HepG2 (cell line): ENCODE data around the gene SVOPL. TPM values are rescaled to one million over a fixed set of nuclear protein-coding genes. Genes with fewer than 3 reads are reported as not detected.

Source experiments
- ATAC-seq: fragments of 200-7000 bp; cut with Tn5 transposase; 3 replicates; pipeline ENCODE4 v1.9.1; 2020; ENCODE audit warnings: mild to moderate bottlenecking, moderate library complexity
- BruUV-seq: library from RNA; stranded (reverse); fragments of 400-500 nt; replicated peaks from 2 replicates; lab custom pipeline; 2021; lab: Mats Ljungman, UMichigan
- CTCF ChIA-PET: fragments of 300-600 bp; formaldehyde crosslinking; extraction: SDS; loops from one replicate; lab custom pipeline; 2021; ENCODE audit warnings: low total read pairs, inconsistent platforms, low intra/inter-chr PET ratio; lab: Yijun Ruan, JAX
- POLR2A ChIA-PET: fragments of 350-600 bp; sonication (Branson Sonifier 250); formaldehyde crosslinking; loops from one replicate; lab custom pipeline; 2020; ENCODE audit warnings: antibody characterized with exemption, inconsistent platforms; lab: Yijun Ruan, JAX
- DNase-seq: peaks from one replicate; pipeline ENCODE4 v3.0.0-alpha.2; 2015; ENCODE audit warnings: low spot score
- FAIRE-seq: peaks from 3 replicates; lab custom pipeline; 2011; peaks lifted over from hg19 to GRCh38; lab: Jason Lieb, UNC
- H2AFZ ChIP-seq: one replicate; pipeline ENCODE4 v1.6.1; 2011; ENCODE audit warnings: low read length, inconsistent platforms
- H3K27ac ChIP-seq: fragments of 300-600 bp; 3 replicates; pipeline ENCODE4 v1.8.0; 2011; ENCODE audit warnings: mixed run types, mild to moderate bottlenecking, mixed read lengths, low read length, inconsistent platforms; ENCODE audit not compliant: insufficient read depth; ENCODE audit errors: extremely low read length
- H3K27me3 ChIP-seq, 2 experiments: fragments of 200-600 bp in 1 of 2; 2 replicates in 1 of 2; 3 replicates in 1 of 2; pipeline versions ENCODE4 v1.6.0 to v1.8.0; 2011; ENCODE audit warnings: low read length in 2 of 2, mild to moderate bottlenecking in 2 of 2, moderate library complexity in 2 of 2, inconsistent platforms in 1 of 2; ENCODE audit not compliant: insufficient read depth in 2 of 2, control insufficient read depth in 1 of 2
- H3K36me3 ChIP-seq, 2 experiments: fragments of 200-600 bp in 1 of 2; replicated peaks in 1 of 2; 2 replicates in 1 of 2; 3 replicates in 1 of 2; pipeline versions ENCODE4 v1.5.1 to v1.8.0; 2011; ENCODE audit warnings: low read length in 2 of 2, inconsistent platforms in 1 of 2; ENCODE audit not compliant: insufficient read depth in 2 of 2, control insufficient read depth in 1 of 2
- H3K4me1 ChIP-seq: 2 replicates; pipeline ENCODE4 v1.5.1; 2012; ENCODE audit warnings: low read length, inconsistent platforms; ENCODE audit not compliant: insufficient read depth
- H3K4me2 ChIP-seq: 2 replicates; pipeline ENCODE4 v1.6.0; 2011; ENCODE audit warnings: low read depth, low read length, inconsistent platforms
- H3K4me3 ChIP-seq, 3 experiments: fragments of 200-600 bp in 1 of 3; sonication (generic), shearing (Covaris generic) in 1 of 3; replicated peaks in 1 of 3; 2 replicates each; pipeline ENCODE4 v1.5.1; 2011 to 2016; ENCODE audit warnings: low read length in 3 of 3, inconsistent platforms in 2 of 3, low read depth in 2 of 3, mild to moderate bottlenecking in 2 of 3, control low read depth in 1 of 3, mixed read lengths in 1 of 3; ENCODE audit not compliant: insufficient read depth in 1 of 3
- H3K79me2 ChIP-seq: one replicate; pipeline ENCODE4 v1.6.1; 2011; ENCODE audit warnings: low read length, inconsistent platforms; ENCODE audit not compliant: insufficient read depth
- H3K9ac ChIP-seq: 2 replicates; pipeline ENCODE4 v1.6.0; 2011; ENCODE audit warnings: mild to moderate bottlenecking, low read depth, low read length, inconsistent platforms; ENCODE audit not compliant: insufficient read depth
- H3K9me3 ChIP-seq: 2 replicates; pipeline ENCODE4 v1.5.1; 2012; ENCODE audit warnings: mild to moderate bottlenecking, low read length
- H4K20me1 ChIP-seq: 2 replicates; pipeline ENCODE4 v1.6.0; 2011; ENCODE audit warnings: inconsistent platforms, mild to moderate bottlenecking, low read length, moderate library complexity; ENCODE audit not compliant: insufficient read depth
- ERF ChIP-seq: IDR thresholded peaks from 2 replicates; pipeline ENCODE4 v1.6.1; 2018; ENCODE audit warnings: missing biosample characterization, missing genetic modification reagents
- POLR2A ChIP-seq, 2 experiments: IDR thresholded peaks; 2 replicates each; pipeline ENCODE4 v1.6.1; 2011; ENCODE audit warnings: low read depth in 2 of 2, low read length in 2 of 2, mild to moderate bottlenecking in 1 of 2, moderate library complexity in 1 of 2; ENCODE audit not compliant: insufficient read depth in 1 of 2
- POLR2G ChIP-seq: fragments of 200-400 bp; formaldehyde crosslinking; IDR thresholded peaks from 2 replicates; pipeline ENCODE4 v1.6.1; 2018; ENCODE audit warnings: mild to moderate bottlenecking, low read depth, low read length, moderate library complexity
- PRMT3 ChIP-seq: sonication (generic); formaldehyde crosslinking; IDR thresholded peaks from 2 replicates; pipeline ENCODE4 v1.8.1; 2022; ENCODE audit warnings: low read depth, mild to moderate bottlenecking, moderate library complexity, missing genetic modification reagents, borderline replicate concordance
- RAD21 ChIP-seq: fragments of 450-650 bp; formaldehyde crosslinking; IDR thresholded peaks from 2 replicates; pipeline ENCODE4 v1.5.0; 2020; ENCODE audit warnings: mild to moderate bottlenecking
- RBAK ChIP-seq: sonication (generic); formaldehyde crosslinking; IDR thresholded peaks from 2 replicates; pipeline ENCODE4 v1.5.1; 2020; ENCODE audit warnings: mild to moderate bottlenecking, missing genetic modification reagents
- RBM22 ChIP-seq: fragments of 200-400 bp; formaldehyde crosslinking; optimal IDR thresholded peaks from 2 replicates; pipeline ENCODE3; 2017; ENCODE audit warnings: mild to moderate bottlenecking, low read length, moderate library complexity
- ZFP62 ChIP-seq: sonication (generic); formaldehyde crosslinking; IDR thresholded peaks from 2 replicates; pipeline ENCODE4 v1.4.0; 2020; ENCODE audit warnings: missing genetic modification reagents
- ZNF274 ChIP-seq: sonication (generic); formaldehyde crosslinking; IDR thresholded peaks from 2 replicates; pipeline ENCODE4 v1.5.1; 2020; ENCODE audit warnings: mild to moderate bottlenecking, missing genetic modification reagents
- ZNF292 ChIP-seq: sonication (generic); formaldehyde crosslinking; IDR thresholded peaks from 2 replicates; pipeline ENCODE4 v1.8.1; 2022; ENCODE audit warnings: mild to moderate bottlenecking, low read depth, missing genetic modification reagents, borderline replicate concordance
- ZNF333 ChIP-seq: sonication (generic); formaldehyde crosslinking; IDR thresholded peaks from 2 replicates; pipeline ENCODE4 v1.4.0; 2020; ENCODE audit warnings: mild to moderate bottlenecking, missing genetic modification reagents, borderline replicate concordance
- ZNF607 ChIP-seq: sonication (generic); formaldehyde crosslinking; IDR thresholded peaks from 2 replicates; pipeline ENCODE4 v1.5.1; 2020; ENCODE audit warnings: missing genetic modification reagents, mild to moderate bottlenecking, borderline replicate concordance
- ZNF639 ChIP-seq: conservative IDR thresholded peaks from 2 replicates; pipeline ENCODE4 v1.6.1; 2018; ENCODE audit warnings: missing genetic modification reagents
- ZNF720 ChIP-seq: sonication (generic); formaldehyde crosslinking; IDR thresholded peaks from 2 replicates; pipeline ENCODE4 v1.4.0; 2020; ENCODE audit warnings: missing genetic modification reagents
- WGBS: methylation state at CpG from one replicate; pipeline ENCODE4 v1.1.6; 2017; ENCODE audit warnings: low lambda C conversion rate; 5-methylcytosine and 5-hydroxymethylcytosine counted together
- in situ Hi-C: cut with HindIII; loops from 2 replicates; pipeline ENCODE4 v1.10.0; 2017; ENCODE audit warnings: low pct_unique_long_range_greater_than_20kb; ENCODE audit not compliant: extremely low pct_ligation_motif_present
- intact Hi-C: fragments of 100-400 bp; cut with micrococcal nuclease; formaldehyde crosslinking; loops from one replicate; pipeline ENCODE4 v1.10.0; 2022; ENCODE audit not compliant: unreplicated experiment
- polyA plus RNA-seq, 8 experiments: library from polyadenylated mRNA; depleted of rRNA in 3 of 8; stranded (reverse) in 7 of 8; unstranded in 1 of 8; fragments of >200 nt; fragmentation: Illumina TruSeq in 4 of 8; extraction: Trizol in 4 of 8; gene quantifications; 2 replicates each; pipeline versions ENCODE4 v1.2.1 to v1.2.3, GENCODE V29; 2011 to 2016; ENCODE audit warnings: low read depth in 4 of 8, missing spikeins in 1 of 8, mixed read lengths in 1 of 8; ENCODE audit not compliant: insufficient read depth in 1 of 8
- total RNA-seq, 5 experiments: library from RNA; depleted of rRNA; stranded (reverse); fragments of >200 nt; fragmentation: Illumina TruSeq; extraction: Trizol; gene quantifications; 2 replicates each; pipeline ENCODE4 v1.2.3, GENCODE V29; 2016; ENCODE audit warnings: low read depth in 1 of 5

The SVOPL gene
- total and polyA plus RNA-seq, 2 of the 13 experiments (the other 11 are each of a cell fraction or from before 2014, with no cell fraction given) = not detected

DNA sequence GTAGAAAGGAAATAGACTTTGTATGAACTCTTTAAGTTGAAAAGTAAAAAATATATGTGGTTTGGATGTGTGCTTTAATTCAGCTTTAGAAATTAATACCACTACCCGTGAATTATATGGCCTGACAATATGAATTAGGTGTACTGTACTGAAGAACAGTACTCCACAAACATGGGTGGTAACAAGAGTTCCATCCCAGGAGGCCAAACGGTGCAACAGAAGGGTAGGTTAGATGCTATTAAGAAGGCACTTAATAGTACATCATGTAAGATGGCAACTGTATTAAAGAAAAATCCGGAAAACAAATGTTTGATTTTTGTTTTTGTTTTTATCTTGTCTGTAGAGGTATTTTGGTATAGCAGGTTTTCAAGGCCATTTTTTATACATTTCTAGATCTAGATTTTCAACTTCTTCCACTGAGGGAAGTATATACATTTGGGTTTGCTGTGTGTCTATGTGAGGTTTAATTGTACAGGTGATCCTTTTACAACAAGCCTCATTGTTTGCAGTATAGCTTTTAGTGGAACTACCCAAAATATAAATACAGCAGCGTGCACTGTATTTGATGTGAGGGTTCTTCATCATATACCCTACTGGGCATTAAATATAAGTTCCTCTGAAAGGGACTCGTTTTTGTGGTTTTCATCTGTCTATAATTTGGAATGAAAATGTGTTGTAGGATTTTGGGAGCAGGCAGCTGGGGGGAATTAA is 115.7 kb downstream of the SVOPL start:
- ChIA-PET CTCF (no interaction called here), POLR2A (no interaction called here)
- H3K9ac ChIP-seq = no peak overlapping the region
- H3K4me3 ChIP-seq = no peak overlapping the region
- H3K27me3 ChIP-seq = no peaks in the 10 kb centered on the region
- H3K4me1 ChIP-seq = no peaks in the 10 kb centered on the region
- H4K20me1 ChIP-seq = no peaks in the 10 kb centered on the region; the same call in none of the 2 replicates
- DNase-seq = no peak
- no TSS peak for BruUV-seq
- intact Hi-C loops (no loop called here), in situ Hi-C loops (no loop called here)
- H3K9me3 ChIP-seq = no peaks in the 10 kb centered on the region
- H3K27ac ChIP-seq = no peak overlapping the region
- H2AFZ ChIP-seq = no peak overlapping the region
- H3K36me3 ChIP-seq = peaks cover 0 to 53% of the 10 kb centered on the region in 2 experiments
- no peak for TF ChIP-seq ZNF639 (CRISPR knock-in tag)
- TF ChIP-seq RBAK (CRISPR knock-in tag) = no peak
- TF ChIP-seq RBM22 = peak; percentile 97
- TF ChIP-seq POLR2A (IDR thresholded peaks at IDR 0.05; ENCODE audit: insufficient read depth in 1 of 2, low read depth in 2 of 2, low read length in 2 of 2) = peak in 1 of 2 experiments; percentile 33; a peak in 1 of 4 replicates
- no peak for TF ChIP-seq ZNF720
- TF ChIP-seq POLR2G = peak; percentile 35; the same call in 1 of the 2 replicates
- 85% methylated on average over 5 of the region's 5 CpGs for WGBS
- no peak overlapping the region for H3K4me2 ChIP-seq
- FAIRE-seq = no peak
- H3K79me2 ChIP-seq = no peaks in the 10 kb centered on the region
- ATAC-seq = no peak

- CTCF ChIA-PET = no interaction called here
- Histone ChIP-seq H3K9ac (no peak overlapping the region), H3K27ac (no peak overlapping the region), H3K9me3 (no peaks in the 10 kb centered on the region), H3K4me2 (no peak overlapping the region), H3K79me2 (no peaks in the 10 kb centered on the region), H3K4me1 (no peaks in the 10 kb centered on the region), H3K4me3 (no peak overlapping the region), H4K20me1 (no peaks in the 10 kb centered on the region; the same call in none of the 2 replicates), H2AFZ (no peak overlapping the region), H3K27me3 (no peaks in the 10 kb centered on the region), H3K36me3 (peaks cover 5 to 60% of the 10 kb centered on the region in 2 experiments)
- WGBS = 98% methylated on average over 4 of the region's 4 CpGs
- in situ Hi-C loops (no loop called here), intact Hi-C loops (no loop called here)
- ATAC-seq = no peak
- POLR2A ChIA-PET = no interaction called here
- no peak for FAIRE-seq
- DNase-seq = no peak
- BruUV-seq = no TSS peak
- TF ChIP-seq ERF (CRISPR knock-in tag) (no peak), ZNF292 (CRISPR knock-in tag) (no peak), ZNF274 (no peak), RAD21 (CRISPR knock-in tag) (no peak), ZNF333 (CRISPR knock-in tag) (no peak), ZFP62 (no peak), ZNF607 (CRISPR knock-in tag) (no peak), PRMT3 (CRISPR knock-in tag) (no peak)
These were observed 116.5 kb downstream of the SVOPL start for GRCh38 chr7:138584696-138585095.
